Eye (tissue), 1 donor: ENCODE results near the gene AGTPBP1.

ENCODE experiments used
- DNase-seq: peaks from one replicate; pipeline ENCODE4 v3.0.0-alpha.2; 2015

The AGTPBP1 gene

DNA sequence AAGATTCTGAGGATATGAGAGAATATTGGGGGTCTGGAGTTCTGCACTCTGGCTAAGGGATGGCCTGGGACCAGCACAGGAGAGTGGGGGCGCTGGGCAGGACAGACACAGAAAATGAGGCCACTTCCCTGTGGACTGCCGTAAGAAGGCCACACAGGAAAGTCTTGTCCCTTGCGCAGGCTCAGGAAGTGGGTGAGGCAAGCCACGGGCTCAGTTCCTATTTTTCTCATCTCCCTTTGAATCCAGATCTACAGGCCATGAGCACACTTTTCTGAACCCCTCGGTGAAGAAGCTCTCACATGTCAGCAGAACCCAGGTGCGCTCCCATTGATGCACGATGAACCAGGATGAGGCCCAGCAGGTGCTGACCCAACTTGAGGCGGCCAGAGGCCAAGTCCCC, 207.4 kb downstream of the AGTPBP1 start:
- no peak for DNase-seq

DNA sequence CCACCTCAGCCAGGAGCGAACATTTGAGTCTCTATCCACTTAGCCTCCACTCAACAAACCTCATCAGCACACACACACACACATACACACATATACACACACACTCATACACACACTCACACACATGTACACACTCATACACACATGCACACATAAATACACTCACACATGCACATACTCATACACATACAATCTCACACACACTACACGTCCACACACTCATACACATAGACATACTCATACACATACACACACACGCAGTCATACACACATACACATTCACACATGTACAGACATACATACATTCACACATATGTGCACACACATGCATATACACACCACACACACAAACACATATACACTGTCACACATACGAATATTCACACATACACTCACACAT, 208.2 kb downstream of the AGTPBP1 start:
- DNase-seq = no peak

DNA sequence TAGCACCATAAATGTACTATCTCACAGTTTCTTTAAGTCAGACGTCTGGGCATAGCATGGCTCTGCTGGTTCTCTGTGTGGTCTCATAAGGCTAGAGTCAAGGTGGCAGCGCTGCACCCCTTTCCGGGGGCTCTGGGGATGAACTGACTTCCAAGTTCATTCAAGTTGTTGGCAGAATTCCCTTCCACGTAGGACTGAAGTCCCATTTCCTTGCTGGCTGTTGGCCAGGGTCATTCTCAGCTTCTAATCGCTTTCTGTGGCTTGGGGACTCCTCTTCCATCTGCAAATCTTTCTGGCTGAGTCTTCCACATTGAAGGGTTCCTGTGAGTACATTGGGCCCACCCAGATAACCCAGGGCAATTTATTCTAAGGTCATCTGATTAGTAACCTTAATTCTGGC, 211.0 kb downstream of the AGTPBP1 start:
- no peak for DNase-seq

DNA sequence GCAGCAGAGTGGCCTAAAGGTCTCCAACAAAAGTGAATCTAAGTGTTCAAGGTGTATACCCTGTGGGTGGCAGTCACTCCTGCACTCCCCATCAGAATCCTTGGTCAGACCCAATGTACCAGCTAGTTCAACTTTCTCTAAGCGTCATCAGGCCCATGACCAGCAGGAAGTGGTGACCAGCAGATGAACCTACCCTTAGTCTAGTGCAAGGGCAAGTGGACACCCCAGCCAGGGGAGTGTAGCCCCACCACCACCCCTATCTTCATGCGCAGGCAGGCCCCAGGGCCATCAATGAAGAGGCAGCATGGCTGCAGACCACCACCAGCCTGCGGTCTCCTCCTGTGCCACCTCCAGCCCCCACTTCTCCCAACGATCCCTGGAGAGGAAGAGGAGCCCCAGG, 213.1 kb downstream of the AGTPBP1 start:
- no peak for DNase-seq

DNA sequence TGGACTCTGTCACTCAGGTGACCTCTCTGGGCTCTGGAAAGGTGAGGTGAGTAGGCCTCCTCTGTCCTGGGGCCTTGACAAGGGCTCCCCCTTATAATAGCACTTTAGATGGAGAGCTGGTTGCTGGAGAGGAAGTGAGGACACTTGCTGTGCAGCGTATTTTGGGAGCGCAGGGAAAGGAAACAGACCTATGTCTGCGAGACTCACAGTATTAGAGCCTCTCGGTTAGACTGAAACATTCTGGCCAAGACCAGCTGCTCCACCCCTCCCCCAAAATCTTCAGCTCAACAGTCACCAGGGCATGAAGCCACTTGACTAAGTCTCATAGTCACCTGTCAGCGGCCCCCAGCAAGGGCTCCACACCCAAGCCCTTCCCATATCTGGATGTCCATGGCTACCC, 213.6 kb downstream of the AGTPBP1 start:
- DNase-seq = no peak

DNA sequence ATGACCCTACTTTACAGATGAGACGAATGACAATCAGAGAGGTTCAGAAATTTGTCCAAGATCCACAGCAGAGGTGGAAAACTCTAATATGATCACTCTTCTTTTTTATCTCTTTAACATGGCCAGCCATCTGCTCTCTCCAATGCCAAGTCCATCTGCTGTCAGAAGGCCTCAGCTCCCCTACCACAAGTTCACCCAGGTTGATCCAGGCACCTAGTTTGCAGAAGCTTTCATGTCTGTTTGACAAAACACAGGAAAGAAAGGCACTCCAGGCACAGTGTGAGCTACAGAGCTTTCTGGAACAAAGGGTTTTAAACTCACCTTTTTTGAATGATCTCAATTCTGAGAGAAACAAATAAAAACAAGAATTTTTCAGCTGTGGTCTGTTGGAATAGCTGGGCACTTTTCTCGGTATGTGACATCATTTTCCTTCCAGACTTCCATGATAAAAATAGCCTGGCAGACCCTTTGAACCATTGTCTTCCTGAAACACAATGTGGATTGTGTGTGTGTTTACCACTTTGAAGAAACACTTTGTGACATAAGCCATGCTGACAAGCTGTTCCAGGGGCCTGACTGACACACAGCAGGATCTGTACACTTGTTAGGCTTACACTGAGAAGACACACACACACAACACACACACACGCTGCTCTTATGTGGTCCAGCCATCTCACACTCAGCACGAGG, 214.3 kb downstream of the AGTPBP1 start:
- DNase-seq = peak; percentile 39

DNA sequence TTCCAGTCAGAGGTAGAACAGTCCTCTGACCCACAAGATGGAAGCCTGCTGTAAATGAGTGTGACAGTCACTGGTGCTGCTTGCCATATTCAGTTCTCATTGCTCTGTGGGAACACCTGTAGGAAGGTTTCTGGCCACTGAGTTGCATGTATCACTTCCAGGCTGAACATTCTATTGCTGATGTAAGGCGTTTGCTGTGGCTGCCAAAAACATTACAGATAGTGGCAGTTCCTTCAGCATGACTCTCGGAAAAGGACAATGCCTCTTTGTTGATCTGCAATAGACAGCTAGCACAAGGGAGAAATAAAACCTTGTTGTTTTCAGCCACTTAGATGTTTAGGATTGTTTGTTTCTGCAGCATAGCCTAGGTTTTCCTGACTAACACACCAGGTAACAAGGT, 217.2 kb downstream of the AGTPBP1 start:
- no peak for DNase-seq

DNA sequence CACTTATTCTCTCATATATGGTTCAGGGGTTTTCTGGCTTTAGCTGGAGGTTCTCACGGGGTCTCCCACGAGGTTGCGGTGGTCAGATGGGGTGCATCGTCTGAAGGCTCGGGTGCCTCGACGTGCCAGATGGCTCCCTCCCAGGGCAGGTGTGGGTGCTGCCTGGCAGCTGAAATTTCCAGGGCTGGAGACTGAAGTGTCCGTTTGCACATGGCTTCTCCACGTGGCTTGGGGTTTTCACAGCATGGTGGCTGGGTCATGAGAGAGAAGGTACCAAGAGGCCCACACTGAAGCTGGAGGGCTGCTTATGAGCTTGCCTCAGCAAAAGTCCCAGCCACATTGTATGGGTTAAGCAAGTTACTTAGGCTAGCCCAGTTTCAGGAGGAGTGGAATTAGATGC, 218.6 kb downstream of the AGTPBP1 start:
- DNase-seq = no peak

DNA sequence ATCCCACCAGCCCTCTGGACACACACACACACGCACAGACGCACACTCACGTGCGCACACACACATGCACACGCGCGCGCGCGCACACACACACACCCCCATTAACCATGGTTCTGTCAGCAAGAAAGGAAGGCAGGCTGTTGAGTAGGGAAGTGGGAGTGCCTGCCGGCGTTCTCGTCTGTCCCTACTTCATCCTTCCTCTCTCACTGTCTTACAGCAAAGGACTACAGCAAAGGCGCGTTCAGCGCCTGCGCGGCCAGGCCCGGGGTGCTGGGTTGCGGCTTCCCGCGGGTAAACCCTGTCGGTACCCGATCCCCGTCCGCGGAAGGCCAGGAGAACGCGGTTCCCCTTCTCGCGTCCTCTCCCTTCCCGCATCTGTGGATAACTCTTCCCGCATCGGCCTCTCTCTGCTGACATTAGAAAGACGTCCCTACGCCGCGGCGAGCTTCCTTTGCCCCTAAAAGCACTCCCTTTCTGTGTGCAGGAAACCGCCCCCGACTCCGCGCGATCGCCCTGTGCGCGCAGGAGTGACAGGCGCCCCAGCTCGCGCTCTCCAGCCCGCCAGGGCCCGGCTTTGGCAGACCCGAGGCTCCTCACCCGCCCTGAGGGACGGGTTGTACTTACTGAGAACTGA, 219.2 kb downstream of the AGTPBP1 start:
- DNase-seq = peak; percentile 84

DNA sequence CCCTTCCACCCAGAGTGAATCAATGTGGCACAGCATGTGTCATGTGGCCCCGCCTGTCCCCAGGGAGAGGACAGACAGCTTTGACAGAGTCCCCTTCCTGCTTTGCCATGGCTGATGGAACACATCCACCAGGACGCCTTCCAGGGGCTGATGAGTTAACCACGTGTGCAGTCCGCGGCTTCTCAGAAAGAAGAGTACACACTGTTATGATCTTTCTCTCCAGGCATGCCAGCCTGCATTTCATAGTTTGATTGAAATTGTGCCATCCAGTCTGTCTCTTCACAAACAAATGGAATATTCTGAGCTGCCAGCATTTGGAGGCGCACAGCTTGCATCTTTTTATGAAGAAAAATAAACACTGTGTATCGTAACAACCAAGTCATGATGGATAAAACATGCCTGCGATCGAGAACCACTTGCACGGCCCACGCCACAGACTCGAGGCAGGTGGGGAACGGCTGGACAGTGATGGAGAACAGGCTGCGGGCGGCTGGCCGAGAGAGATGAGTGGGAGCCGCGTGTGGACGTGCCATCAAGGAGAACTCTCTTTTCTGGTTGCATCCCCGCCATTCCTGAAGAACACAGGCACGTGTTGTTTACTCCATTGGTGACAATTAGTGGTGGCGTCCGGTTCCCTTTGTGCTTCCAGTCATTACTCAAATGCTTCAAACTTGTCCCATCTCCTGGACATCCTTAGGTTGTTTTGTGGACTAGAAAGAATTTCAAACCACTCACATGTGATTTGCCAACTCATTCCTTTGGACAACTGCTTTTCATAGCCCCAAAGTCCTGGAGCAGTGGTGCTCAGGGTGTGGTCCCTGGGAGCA, 220.2 kb downstream of the AGTPBP1 start:
- peak; percentile 33 for DNase-seq

DNA sequence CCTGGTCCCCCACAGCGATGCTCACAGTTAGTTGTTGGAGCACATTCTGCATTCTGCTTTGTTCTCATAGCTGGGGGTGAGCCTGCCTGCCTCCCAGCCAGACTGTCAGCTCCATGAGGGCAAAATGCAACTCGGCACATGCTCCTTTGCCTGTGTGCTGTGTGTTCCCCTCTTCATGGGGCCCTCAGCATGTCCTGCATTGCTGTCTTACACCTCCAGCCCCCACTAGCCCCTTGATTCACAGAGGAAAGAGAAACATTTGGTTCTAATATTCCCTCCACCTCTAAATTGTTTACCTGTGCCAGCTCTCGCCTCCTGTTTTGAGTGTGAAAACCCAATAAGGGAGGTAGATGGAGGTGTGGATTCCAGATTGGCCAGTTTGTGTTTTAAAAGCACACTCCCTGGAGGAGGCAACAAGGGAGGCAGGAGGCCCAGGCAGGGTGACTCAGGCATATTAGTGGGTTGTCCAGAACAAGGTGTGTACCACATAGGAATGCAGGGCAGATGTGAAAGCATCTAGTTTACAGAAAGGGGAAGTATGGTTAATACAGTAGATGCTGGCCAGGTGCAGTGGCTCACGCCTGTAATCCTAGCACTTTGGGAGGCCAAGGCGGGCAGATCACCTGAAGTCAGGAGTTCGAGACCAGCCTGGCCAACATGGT, 224.6 kb downstream of the AGTPBP1 start:
- no peak for DNase-seq

DNA sequence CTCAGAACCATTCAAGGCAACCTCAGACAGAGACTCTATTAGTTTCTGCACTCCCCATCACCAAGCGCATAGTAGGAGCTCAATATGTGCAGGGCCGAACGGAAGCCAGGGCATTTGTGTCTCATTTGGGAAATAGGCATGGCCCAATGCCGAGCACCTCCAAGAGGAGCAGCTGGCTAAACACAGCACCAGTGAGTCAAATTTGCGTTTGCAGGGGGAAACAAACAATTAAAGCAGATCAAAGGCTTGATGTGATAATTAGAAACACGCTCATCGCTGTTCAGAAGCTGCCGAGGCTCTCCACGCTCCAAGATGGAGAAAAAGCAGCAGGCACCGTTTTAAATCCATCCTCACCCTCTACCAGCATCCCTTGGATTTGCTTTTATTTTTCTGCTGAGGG, 225.3 kb downstream of the AGTPBP1 start:
- no peak for DNase-seq

DNA sequence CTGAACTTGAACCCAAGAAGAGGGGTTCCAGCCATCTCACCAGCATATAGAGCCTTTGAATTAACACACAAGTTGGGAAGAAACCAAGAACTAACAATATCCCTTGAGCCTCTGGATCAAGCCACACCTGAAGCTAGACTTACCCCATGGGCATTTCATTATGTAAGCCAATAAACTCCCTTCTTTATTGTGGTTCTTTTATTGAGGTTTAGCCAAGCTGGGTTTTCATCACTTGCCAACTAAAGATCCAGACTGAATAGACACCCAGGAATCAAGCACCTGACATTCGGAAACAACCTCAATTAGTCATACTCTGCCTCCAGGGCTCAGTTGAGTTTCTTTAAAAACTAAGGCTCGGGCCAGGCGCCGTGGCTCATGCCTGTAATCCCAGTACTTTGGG, 226.7 kb downstream of the AGTPBP1 start:
- DNase-seq = no peak

DNA sequence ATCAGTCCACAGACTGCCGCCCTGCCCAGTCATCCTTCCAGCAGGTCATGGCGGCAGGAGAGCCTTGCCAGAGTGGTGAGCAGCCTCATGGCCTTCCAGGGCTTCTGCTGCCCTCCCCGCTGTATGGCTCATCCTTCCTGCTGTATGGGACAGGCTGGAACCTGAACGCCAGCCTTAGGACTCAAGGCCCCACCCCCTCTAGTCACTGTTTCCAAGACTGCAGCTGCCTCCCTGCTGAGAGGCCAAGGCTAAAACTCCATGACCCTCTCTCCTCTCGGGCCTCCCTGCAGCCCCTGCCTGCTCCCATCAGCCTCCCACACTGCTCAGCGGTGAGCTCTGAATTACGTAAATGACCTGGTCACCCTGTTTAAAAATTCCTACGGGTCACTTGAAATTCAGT, 227.5 kb downstream of the AGTPBP1 start:
- peak; percentile 45 for DNase-seq

DNA sequence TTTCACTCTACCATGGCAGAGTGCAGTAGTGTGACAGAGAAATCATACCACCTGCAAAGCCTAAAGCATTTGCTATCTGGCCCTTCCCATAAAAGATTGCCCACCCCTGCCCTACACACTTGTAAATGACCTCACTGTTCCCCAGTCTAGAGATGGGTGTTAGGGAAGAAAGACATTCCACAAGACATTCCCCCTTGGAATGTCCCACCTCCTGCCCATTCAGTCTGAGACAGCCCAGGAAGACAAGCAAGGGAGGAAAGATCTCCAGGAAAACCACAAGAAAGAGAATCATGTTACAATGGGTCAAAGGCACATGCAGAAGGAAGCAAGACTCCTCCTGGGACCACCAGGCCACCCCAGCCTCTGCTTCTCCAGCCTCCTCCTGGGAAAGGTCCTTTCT, 230.0 kb downstream of the AGTPBP1 start:
- DNase-seq = no peak

DNA sequence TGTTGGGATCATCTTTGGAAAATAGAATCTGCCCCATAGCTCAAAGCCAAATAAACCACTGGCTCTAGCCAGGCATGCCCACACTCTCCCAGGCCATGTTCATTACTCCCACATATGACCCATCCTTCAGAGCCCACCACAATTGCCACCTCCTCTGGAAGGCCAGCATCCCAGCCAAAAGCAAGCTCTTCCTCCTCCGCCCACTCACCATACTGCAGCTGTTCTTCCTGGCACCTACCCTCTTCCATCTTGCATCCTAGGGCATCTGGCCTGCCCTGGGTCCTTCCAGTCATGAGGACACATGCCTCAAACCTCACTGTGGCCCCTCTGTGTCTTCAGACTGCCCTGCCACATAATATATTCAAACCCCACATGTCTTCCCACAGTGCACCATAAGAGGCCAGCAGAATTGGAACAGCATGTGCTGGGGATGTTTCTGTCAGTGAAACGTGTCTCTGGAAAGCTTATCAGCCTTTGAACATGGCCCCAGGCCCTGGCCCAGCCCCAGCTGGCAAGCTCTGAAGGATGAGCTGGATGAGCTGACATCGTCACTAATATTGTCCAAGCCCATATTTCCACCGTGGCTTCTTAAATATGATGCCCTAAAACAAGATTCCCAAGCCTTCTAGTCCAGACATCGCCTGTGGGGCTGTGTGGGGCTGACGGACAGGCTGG, 230.8 kb downstream of the AGTPBP1 start:
- DNase-seq = no peak

DNA sequence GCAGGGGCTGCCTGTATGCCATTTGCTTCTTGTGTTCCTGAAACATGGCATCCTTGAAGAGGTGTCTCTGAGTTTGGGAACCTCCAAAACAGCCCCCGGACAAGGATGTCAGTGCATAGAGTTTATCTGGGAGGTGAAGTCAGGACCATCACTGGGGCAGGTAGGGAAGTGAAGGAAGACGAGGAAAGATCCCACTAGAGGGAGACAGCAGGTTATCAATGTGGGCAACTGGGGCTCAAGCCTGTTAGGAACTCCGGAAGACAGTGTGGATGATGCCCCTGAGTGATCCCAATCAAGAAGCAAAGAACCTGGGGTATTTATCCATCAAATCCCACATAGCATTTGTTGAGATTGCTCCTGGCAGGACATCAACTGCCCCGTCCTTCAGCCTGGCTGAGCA, 233.1 kb downstream of the AGTPBP1 start:
- DNase-seq = no peak

DNA sequence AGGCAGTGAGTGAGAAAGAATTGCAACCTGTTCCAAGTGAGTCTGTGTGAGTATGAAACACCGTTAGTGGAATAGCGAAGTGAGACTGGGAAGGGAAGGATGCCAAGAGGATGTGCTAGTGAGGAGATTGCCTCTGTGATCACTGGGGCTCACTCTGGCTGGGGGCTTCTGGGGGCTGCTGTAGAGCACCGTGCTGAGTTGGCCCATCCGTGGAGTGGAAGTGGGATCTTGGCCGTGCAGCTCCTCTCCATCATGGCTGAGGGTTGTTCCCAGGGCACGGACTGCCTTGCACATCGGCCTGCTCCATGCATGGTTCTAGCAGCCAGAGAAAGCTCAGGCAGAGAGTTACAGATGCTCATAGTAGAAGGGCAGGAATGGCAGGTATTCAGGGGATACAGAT, 236.1 kb downstream of the AGTPBP1 start:
- no peak for DNase-seq

DNA sequence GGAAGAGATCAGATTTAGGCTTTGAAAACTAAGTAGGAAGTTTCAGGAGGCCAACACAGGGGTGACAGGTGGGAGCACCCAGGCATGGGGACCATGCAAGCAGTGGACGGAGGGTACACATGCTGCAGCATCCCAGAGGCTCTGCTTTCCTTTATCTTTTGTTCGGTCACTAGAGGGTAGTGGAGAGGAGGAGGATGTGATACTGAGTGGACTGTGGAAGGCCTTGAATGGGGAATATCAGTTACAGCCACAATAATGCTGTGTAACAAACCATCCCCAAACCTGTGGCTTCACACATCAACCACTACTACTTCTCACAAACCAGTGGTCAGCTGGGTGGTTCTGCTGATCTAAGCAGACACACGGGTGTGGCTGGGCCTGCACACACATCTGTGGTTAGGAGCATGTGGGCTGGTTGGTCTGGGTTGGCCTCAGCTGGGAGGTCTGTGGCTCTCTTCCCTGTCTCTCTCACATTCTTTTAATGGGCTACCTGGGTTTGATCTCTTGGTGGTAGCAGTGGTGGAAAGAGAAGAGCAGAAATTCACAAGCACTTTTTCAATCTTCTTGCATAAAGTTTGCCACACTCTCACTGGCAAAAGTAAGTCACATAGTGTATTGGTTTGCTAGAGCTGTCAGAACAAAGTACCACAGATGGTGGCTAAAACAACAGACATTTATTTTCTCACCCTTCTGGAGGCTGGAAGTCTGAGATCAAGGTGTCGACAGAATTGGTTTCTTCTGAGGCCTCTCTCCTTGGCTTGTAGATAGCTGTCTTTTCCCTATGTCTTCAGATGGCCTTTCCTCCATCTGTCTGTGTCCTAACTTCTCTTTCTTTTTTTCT, 238.7 kb downstream of the AGTPBP1 start:
- DNase-seq = no peak

DNA sequence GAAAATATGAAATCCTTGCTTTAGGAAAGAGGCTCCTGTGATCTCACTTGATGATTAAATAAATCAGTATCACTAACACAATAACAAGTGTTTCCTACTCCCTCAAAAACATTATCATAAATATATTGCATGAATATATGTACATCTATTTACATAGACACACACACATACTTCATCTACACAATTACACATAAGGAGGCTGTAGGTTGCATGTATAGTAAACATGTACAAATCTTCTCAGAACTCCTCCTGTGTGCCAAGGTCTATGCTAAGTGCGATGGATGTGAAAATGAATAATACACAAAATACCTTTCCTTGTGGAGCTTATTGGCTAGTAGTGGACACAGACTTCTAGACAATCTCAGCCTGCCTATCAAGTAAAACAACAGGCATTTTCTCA, 239.9 kb downstream of the AGTPBP1 start:
- no peak for DNase-seq

DNA sequence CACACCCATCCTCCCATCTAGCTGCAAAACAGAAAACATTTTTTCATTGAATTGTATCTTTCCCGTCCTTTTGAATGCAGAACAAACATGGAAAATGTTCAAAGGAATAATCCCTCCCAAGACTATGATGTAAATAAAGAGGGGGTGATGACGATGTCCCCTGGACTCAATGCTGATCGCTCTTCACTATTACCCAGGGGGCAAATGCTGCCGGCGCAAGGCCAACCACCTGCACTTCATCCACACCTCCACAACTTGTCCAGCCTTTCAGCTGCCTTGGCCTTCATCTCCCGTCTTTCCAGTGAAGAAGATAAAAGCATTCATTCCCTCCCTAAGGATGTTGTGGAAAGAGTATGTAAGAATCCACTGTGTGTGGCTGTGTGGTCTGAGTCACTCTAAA, 240.3 kb downstream of the AGTPBP1 start:
- DNase-seq = no peak
